Esophagus squamous epithelium (tissue), 5 donors: Measurements from ENCODE around the gene LRRC38. TPM values are rescaled to one million over a fixed set of nuclear protein-coding genes. Genes with fewer than 3 reads are reported as not detected.

ENCODE experiments used
- DNase-seq: peaks from one replicate; lab custom pipeline; 2025; lab: John Stamatoyannopoulos, UW
- H3K27ac ChIP-seq, 4 donors: fragments of 200-600 bp; sonication (generic); one replicate each; pipeline ENCODE4 v1.5.1; 2016 to 2019; ENCODE audit warnings: mild to moderate bottlenecking in 1 of 4
- H3K27me3 ChIP-seq, 4 donors: fragments of 200-600 bp; sonication (generic); 1 replicate in 3 of 4; 2 replicates in 1 of 4; pipeline versions ENCODE4 v1.5.1 to v1.6.0; 2017 to 2021; ENCODE audit warnings: antibody characterized with exemption in 1 of 4
- H3K36me3 ChIP-seq, 3 donors: fragments of 200-600 bp; sonication (generic); one replicate each; pipeline ENCODE4 v1.5.1; 2016 to 2019
- H3K4me1 ChIP-seq, 3 donors: fragments of 200-600 bp; sonication (generic); one replicate each; pipeline ENCODE4 v1.5.1; 2017 to 2019
- H3K4me3 ChIP-seq, 4 donors: fragments of 200-600 bp; sonication (generic); 1 replicate in 3 of 4; 2 replicates in 1 of 4; pipeline ENCODE4 v1.5.1; 2016 to 2019; ENCODE audit warnings: mild to moderate bottlenecking in 2 of 4, moderate library complexity in 1 of 4
- H3K9me3 ChIP-seq, 3 donors: fragments of 200-600 bp; sonication (generic); one replicate each; pipeline ENCODE4 v1.5.1; 2016 to 2019
- CTCF ChIP-seq, 6 experiments: fragments of 450-650 bp in 4 of 6; fragments of 200-600 bp in 2 of 6; sonication (generic) in 2 of 6; IDR thresholded peaks; one replicate each; pipeline ENCODE4 v1.5.1; 2016 to 2019; ENCODE audit warnings: antibody characterized with exemption in 6 of 6, mild to moderate bottlenecking in 4 of 6, moderate library complexity in 4 of 6
- POLR2A ChIP-seq, 4 donors: fragments of 450-650 bp; IDR thresholded peaks; one replicate each; pipeline ENCODE4 v1.6.1; 2017; ENCODE audit warnings: antibody characterized with exemption in 4 of 4, mild to moderate bottlenecking in 4 of 4, moderate library complexity in 3 of 4
- WGBS, 2 donors: methylation state at CpG; one replicate each; pipeline ENCODE4 v1.1.5; 2018; 5-methylcytosine and 5-hydroxymethylcytosine counted together
- intact Hi-C: fragments of 100-400 bp; cut with DNase I; formaldehyde crosslinking; loops from one replicate; pipeline ENCODE4 v1.15.0; 2022
- total RNA-seq, 4 donors: library from RNA; depleted of rRNA; stranded (reverse); fragments of >200 nt; gene quantifications; one replicate each; pipeline ENCODE4 v1.1.0, GENCODE V29; 2016
- donor health status: DM: yes; HTN: yes; CAD: no.

The LRRC38 gene
- total RNA-seq, 4 donors from 2014 or later = 0.19 TPM; not detected in 3

- intact Hi-C loops = no loop called here
- TF ChIP-seq POLR2A (IDR thresholded peaks at IDR 0.05) (no peak), CTCF (IDR thresholded peaks at IDR 0.05) (no peak)
- WGBS, 2 donors = 90 to 94% methylated on average over 2 of the region's 2 CpGs
- Histone ChIP-seq H3K36me3 (no peaks in the 10 kb centered on the region), H3K4me3 (no peak overlapping the region), H3K4me1 (peaks cover 0 to 21% (median 0%) of the 10 kb centered on the region in 3 donors), H3K9me3 (no peaks in the 10 kb centered on the region), H3K27me3 (peaks cover 0 to 47% (median 0%) of the 10 kb centered on the region in 4 donors), H3K27ac (no peak overlapping the region)
- DNase-seq = no peak
Observed at GRCh38 chr1:13538832-13539231, 25.0 kb upstream of the LRRC38 start.

GRCh38 chr1:13536571-13536970, 22.8 kb upstream of the LRRC38 start:
- DNase-seq = no peak
- H3K4me1 ChIP-seq = peaks cover 0 to 14% (median 0%) of the 10 kb centered on the region in 3 donors
- no peak overlapping the region for H3K4me3 ChIP-seq
- peaks cover 0 to 37% (median 0%) of the 10 kb centered on the region in 4 donors for H3K27me3 ChIP-seq
- no peaks in the 10 kb centered on the region for H3K9me3 ChIP-seq
- H3K27ac ChIP-seq = no peak overlapping the region
- intact Hi-C loops = no loop called here
- TF ChIP-seq CTCF (IDR thresholded peaks at IDR 0.05) = no peak
- no peak for TF ChIP-seq POLR2A (IDR thresholded peaks at IDR 0.05)
- no peaks in the 10 kb centered on the region for H3K36me3 ChIP-seq
- WGBS, 2 donors = 79 to 84% methylated on average over 4 of the region's 4 CpGs

GRCh38 chr1:13535227-13535626, 21.4 kb upstream of the LRRC38 start:
- intact Hi-C loops = no loop called here
- 81 to 95% methylated on average over 6 of the region's 6 CpGs for WGBS, 2 donors
- TF ChIP-seq CTCF (IDR thresholded peaks at IDR 0.05) (no peak), POLR2A (IDR thresholded peaks at IDR 0.05) (no peak)

GRCh38 chr1:13528320-13528719, 14.5 kb upstream of the LRRC38 start:
- H3K4me1 ChIP-seq = no peaks in the 10 kb centered on the region
- H3K9me3 ChIP-seq = peaks cover 0 to 6% (median 0%) of the 10 kb centered on the region in 3 donors
- H3K27ac ChIP-seq = no peak overlapping the region
- TF ChIP-seq CTCF (IDR thresholded peaks at IDR 0.05) (no peak), POLR2A (IDR thresholded peaks at IDR 0.05) (no peak)
- no peak for DNase-seq
- peaks cover 0 to 42% (median 0%) of the 10 kb centered on the region in 4 donors for H3K27me3 ChIP-seq
- no peak overlapping the region for H3K4me3 ChIP-seq
- WGBS, 2 donors = 69 to 78% methylated on average over 6 of the region's 6 CpGs
- intact Hi-C loops = no loop called here
- no peaks in the 10 kb centered on the region for H3K36me3 ChIP-seq

More at GRCh38 chr1:13535227-13535626, 21.4 kb upstream of the LRRC38 start:
- no peak for DNase-seq
- Histone ChIP-seq H3K36me3 (no peaks in the 10 kb centered on the region), H3K27ac (no peak overlapping the region), H3K9me3 (no peaks in the 10 kb centered on the region), H3K4me1 (peaks cover 0 to 1% (median 0%) of the 10 kb centered on the region in 3 donors), H3K27me3 (peaks cover 0 to 26% (median 0%) of the 10 kb centered on the region in 4 donors), H3K4me3 (no peak overlapping the region)

GRCh38 chr1:13523780-13524477, 10.1 kb upstream of the LRRC38 start:
- TF ChIP-seq POLR2A (IDR thresholded peaks at IDR 0.05) (no peak), CTCF (IDR thresholded peaks at IDR 0.05) (no peak)

More at GRCh38 chr1:13523780-13524477, 10.1 kb upstream of the LRRC38 start:
- H3K4me1 ChIP-seq = no peaks in the 10 kb centered on the region
- no peak for DNase-seq
- intact Hi-C loops = no loop called here
- peaks cover 0 to 9% (median 0%) of the 10 kb centered on the region in 3 donors for H3K9me3 ChIP-seq
- no peak overlapping the region for H3K27ac ChIP-seq
- H3K36me3 ChIP-seq = no peaks in the 10 kb centered on the region
- H3K4me3 ChIP-seq = no peak overlapping the region
- 47 to 64% methylated on average over 4 to 7 of the region's 8 CpGs for WGBS, 2 donors
- H3K27me3 ChIP-seq = peaks cover 0 to 62% (median 0%) of the 10 kb centered on the region in 4 donors
